HepG2 (cell line): Measurements from ENCODE around the gene TTC39B. TPM values are rescaled to one million over a fixed set of nuclear protein-coding genes. Genes with fewer than 3 reads are reported as not detected.

ENCODE experiments used
- ADNP ChIP-seq: sonication (generic); formaldehyde crosslinking; IDR thresholded peaks from 2 replicates; pipeline ENCODE4 v1.4.0; 2020; ENCODE audit warnings: missing genetic modification reagents
- KLF13 ChIP-seq: sonication (generic); formaldehyde crosslinking; IDR thresholded peaks from 2 replicates; pipeline ENCODE4 v1.4.0; 2020; ENCODE audit warnings: mild to moderate bottlenecking, missing genetic modification reagents
- ZBTB7B ChIP-seq: sonication (generic); formaldehyde crosslinking; IDR thresholded peaks from 2 replicates; pipeline ENCODE4 v1.4.0; 2020; ENCODE audit warnings: missing genetic modification reagents
- ZNF407 ChIP-seq: sonication (generic); formaldehyde crosslinking; IDR thresholded peaks from one replicate; pipeline ENCODE4 v1.5.1; 2020; ENCODE audit warnings: mild to moderate bottlenecking, missing genetic modification reagents; ENCODE audit errors: not compliant biosample characterization
- ZNF44 ChIP-seq: sonication (generic); formaldehyde crosslinking; IDR thresholded peaks from 2 replicates; pipeline ENCODE4 v1.5.1; 2020; ENCODE audit warnings: mild to moderate bottlenecking, missing genetic modification reagents
- polyA plus RNA-seq, 8 experiments: library from polyadenylated mRNA; depleted of rRNA in 3 of 8; stranded (reverse) in 7 of 8; unstranded in 1 of 8; fragments of >200 nt; fragmentation: Illumina TruSeq in 4 of 8; extraction: Trizol in 4 of 8; gene quantifications; 2 replicates each; pipeline versions ENCODE4 v1.2.1 to v1.2.3, GENCODE V29; 2011 to 2016; ENCODE audit warnings: low read depth in 4 of 8, missing spikeins in 1 of 8, mixed read lengths in 1 of 8; ENCODE audit not compliant: insufficient read depth in 1 of 8
- total RNA-seq, 5 experiments: library from RNA; depleted of rRNA; stranded (reverse); fragments of >200 nt; fragmentation: Illumina TruSeq; extraction: Trizol; gene quantifications; 2 replicates each; pipeline ENCODE4 v1.2.3, GENCODE V29; 2016; ENCODE audit warnings: low read depth in 1 of 5

TTC39B gene
- total and polyA plus RNA-seq, 2 of the 13 experiments (the other 11 are each of a cell fraction or from before 2014, with no cell fraction given) = 14.3 to 19.4 TPM

GRCh38 chr9:15144622-15145061 is 162.4 kb downstream of the TTC39B start (continued):
- TF ChIP-seq ZNF407 (CRISPR knock-in tag) (no peak), ADNP (CRISPR knock-in tag) (no peak), KLF13 (CRISPR knock-in tag) (no peak), ZBTB7B (CRISPR knock-in tag) (no peak), ZNF44 (CRISPR knock-in tag) (no peak)
